ENCODE results near the gene FAM131C.

DNA sequence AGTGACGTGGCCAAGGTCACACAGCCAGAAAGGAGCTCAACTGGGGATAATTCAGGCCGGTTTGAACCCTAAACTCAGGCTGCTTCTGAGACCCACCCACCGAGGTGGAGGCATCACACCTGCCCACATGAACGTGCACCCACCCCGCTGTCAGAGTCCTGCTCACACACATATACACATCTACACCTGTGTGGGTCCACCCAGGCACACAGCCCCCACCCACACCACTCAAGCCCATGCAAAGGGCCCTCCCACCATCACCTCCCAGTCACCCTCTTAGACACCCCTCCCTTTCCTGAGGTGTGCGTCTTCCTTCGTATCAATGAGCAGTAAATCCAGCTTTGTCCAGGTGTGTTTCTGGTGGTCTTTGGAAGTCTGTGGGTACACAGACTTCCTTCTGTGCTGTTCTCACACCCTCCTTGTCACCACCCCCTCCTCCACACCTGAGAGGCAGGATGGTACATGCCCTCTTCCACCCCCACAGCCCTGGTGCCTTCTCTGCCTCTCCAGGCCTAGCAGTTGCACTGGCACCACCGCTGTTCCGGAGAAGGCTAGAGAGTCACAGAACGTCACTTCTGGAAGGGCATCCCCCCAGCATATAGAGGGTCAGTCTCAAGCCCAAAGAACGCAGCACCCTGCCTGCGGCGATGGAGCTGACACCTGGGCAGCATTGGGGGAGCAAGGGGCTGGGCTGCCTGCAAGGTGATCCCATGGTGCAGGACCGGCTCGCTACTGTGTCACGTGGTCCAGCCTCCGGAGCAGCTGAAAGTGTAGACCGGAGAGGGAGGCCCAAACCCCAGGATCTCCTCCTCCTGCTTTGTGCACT, 18.9 kb upstream of the FAM131C start:
- TF ChIP-seq POLR2A (IDR thresholded peaks at IDR 0.05; ENCODE audit: low read depth, low read length) (no peak), POLR2AphosphoS5 (IDR thresholded peaks at IDR 0.05; ENCODE audit: low read depth, low read length) (no peak), TAF1 (IDR thresholded peaks at IDR 0.05; ENCODE audit: low read depth, low read length) (no peak), SPI1 (IDR thresholded peaks at IDR 0.05; ENCODE audit: low read depth, low read length) (no peak), POU2F2 (IDR thresholded peaks at IDR 0.05; ENCODE audit: low read depth, low read length) (no peak), PAX5 (IDR thresholded peaks at IDR 0.05; ENCODE audit: insufficient read depth, low read length, severe bottlenecking) (no peak)

All from GM12891 (cell line).